Stimulated activated naive CD8-positive, alpha-beta T cell treated with anti-CD3 and anti-CD28 coated beads, Interleukin-15, Interleukin-2, amounts not matched to agents 100 U/mL and 50 U/mL, for 24 hours (primary cell): Measurements from ENCODE around the gene CRTC2.
A peak's percentile ranks its signal among the peaks of the same experiment; 100 is the strongest.

Experiments used
- ATAC-seq: fragments of 150-1000 bp; cut with Tn5 transposase; one replicate; pipeline ENCODE4 v1.10.0; 2021
- DNase-seq: peaks from one replicate; pipeline ENCODE4 v3.0.0; 2021

Gene CRTC2

GRCh38 chr1:153946622-153947241, 11.7 kb downstream of the CRTC2 start, which contains the start of gene DENND4B:
DENND4B (minus strand) TSS chr1:153946718; CDS start chr1:153944374, 2,344 bp downstream.
- peak; percentile 73 for ATAC-seq
- DNase-seq, result peak; percentile 85

DNA sequence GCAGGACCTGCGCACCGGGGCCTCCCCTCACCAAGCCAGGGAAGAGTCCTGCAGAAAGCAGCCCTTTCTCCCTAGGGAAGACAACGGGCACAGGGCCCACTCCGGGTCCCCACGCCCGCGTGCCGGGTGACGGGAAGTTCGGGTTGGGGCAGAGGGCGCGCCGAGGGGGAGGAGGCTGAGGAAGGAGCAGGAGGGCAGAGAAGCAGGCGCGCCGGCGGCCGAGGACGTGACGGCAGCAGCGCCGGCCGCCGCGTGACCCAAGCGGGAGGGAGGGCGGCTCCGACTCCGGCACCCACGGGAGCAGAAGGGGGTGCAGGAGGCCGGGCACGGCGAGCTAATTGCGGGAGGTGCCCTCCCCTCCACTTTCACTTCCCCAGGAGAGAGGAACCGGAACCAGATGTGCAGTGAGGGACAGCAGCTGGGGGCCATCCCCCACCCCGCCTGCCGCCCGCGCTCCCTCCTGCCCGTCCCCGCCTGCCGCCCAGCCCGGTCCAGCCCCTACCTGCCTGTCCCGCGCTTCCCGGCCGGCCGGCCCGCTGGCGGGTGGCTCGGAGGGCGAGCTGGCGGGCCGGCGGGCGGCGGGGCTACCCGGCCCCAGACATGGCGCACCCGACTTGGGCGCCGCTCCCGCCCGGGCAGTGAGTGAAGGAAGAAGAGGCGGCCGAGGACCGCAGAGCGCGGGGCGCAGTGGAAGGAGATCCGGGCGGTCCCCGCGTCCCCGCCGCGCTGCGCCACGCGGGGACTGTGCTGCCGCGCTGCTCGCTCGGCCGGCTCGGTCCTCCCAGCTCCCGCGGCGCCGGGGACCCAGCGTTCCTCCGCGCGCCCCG, 12.4 kb downstream of the CRTC2 start:
- ATAC-seq (peak; percentile 71), DNase-seq (peak; percentile 80)

- ATAC-seq (peak; percentile 65), DNase-seq (peak; percentile 84)
Observed at GRCh38 chr1:153945131-153945794, 13.1 kb downstream of the CRTC2 start.

GRCh38 chr1:153944827-153945117, 13.6 kb downstream of the CRTC2 start:
- DNase-seq, result no peak
- ATAC-seq, result no peak

DNA sequence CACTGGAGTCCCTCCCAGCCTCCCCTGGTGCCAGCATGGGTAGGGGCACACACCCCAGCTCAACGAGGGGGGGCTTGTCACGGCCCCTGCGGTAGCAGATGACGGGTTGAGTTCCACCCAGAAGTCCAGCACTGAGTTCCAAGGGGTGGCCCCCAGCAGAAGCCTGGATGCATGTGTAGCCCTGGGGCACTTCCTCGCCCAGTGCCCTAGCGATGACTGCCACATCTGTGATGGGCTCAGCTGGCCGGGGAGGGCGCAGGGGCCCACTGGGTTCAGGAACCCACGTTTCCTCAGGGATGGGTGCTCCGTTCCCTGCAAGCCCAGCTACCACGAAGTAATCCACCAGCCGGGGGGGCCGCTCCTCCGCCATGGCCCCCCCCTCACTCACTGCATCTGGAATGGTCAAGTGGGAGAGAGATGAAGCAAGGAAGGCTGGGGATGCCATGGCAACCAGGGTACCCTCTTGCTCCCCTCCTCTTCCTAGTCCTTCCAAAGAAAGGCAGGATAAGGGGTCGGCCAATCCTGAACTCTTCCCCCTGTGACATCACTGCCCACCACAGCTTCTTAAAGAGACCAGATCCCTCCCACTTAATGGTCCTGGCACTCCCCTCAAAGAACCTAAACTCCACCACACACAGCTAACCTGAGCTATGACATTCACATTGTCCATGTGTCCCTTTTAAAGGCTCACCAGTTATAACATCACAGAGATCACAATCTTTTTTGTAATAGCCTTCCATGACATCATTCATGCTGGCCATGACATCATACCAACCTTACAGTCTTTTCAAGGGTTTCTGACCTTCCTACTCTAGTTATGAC, 14.2 kb downstream of the CRTC2 start:
- no peak for ATAC-seq
- no peak for DNase-seq

DNA sequence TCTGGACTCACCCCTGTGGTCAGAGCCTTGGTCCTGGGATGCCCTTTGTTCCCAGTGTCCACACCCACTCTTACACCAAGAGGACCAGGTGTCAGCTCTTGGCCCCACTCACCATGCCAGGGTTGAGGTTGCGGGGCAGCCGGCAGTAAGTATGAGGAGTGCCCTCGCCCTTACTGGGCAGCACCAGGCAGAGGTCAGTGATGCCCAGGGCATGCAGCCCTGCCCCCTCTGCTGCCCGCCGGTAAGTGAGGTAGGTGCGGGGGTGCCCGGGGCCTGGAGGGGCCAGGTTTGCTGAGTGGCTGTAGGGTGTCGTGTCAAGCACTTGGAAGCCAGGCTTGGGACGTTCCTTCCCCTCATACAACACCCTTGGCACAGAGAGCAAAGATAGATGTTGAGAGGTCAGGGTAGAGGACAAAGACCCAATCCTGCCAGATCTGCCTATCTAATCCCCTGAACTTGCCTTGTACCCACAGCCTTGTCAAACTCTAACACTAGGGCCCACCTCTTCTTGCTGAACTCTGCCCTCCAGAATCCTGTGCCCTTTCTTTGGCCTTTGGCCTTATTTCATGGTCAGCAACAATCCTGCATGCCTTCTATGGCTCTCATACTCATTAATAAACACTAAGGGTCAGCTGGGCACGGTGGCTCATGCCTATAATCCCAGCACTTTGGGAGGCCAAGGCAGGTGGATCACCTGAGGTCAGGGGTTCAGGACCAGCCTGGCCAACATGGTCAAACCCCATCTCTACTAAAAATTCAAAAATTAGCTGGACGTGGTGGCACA, 15.5 kb downstream of the CRTC2 start:
- ATAC-seq (no peak), DNase-seq (no peak)

GRCh38 chr1:153941826-153942725, 16.3 kb downstream of the CRTC2 start:
- ATAC-seq, result no peak
- no peak for DNase-seq

- ATAC-seq, result no peak
Observed at GRCh38 chr1:153940756-153941155, 17.7 kb downstream of the CRTC2 start.

DNA sequence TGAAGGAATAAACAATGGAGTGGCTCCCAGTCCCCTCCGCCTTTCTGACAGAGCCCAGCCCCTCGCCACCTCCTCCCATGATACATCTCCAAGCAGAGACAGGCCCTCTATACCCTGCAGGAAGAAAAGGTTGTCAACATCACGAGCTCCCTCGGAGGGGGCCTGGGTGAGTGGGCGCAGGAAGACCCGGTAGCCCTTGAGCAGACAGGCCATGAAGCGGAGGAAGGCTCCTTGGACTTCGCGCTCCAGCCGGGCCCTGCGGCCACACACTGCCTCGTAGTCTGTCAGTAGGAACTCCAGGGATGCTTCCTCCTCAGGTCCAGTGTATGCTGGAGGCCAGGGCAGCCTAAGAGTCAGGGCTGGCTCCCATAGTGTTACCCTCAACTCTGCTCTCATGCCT, 18.9 kb downstream of the CRTC2 start:
- DNase-seq (no peak), ATAC-seq (no peak)

More at GRCh38 chr1:153940756-153941155, 17.7 kb downstream of the CRTC2 start:
- DNase-seq, result no peak

GRCh38 chr1:153938996-153939395, 19.4 kb downstream of the CRTC2 start:
- ATAC-seq (no peak), DNase-seq (no peak)

DNA sequence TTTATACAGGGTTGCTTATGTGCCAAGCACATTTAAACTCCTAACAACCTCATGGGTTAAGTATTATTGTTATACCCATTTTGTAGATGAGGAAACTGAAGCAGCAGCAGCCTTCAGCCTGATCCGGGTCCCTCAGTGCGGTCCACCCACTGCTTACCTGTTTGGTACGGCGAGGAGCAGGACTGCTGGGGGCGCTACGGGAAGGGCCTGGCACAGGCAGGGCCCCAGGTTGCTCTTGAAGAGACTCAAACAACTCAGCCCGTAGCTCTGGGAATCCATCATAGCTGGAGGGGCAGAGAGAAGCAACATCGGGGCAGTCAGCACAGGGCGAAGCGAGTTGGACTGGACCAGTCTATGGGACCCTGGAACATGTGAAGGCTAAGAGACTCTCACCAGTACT, 21.1 kb downstream of the CRTC2 start:
- no peak for DNase-seq
- ATAC-seq, result no peak

- no peak for DNase-seq
- ATAC-seq, result no peak
Observed at GRCh38 chr1:153936011-153936802, 22.2 kb downstream of the CRTC2 start.

DNA sequence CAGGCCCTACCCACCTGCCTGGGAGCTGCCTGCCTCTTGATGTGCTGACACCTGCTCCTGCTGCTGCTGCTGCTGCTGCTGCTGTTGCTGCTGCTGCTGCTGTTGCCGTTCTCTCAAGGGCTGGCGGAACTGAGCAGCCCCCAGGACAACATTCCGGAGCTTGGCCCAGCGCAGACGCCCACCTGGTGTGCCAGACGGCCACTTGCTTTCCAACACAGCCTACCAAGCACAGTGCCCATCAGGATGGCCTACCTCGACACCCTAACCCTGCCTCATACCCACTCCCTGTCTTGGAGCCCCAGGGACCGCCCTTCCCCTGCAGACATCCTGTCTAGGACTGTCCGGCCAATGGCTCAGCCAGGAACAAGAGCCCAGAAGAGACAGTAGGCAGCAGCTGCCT, 23.7 kb downstream of the CRTC2 start:
- no peak for DNase-seq
- no peak for ATAC-seq

DNA sequence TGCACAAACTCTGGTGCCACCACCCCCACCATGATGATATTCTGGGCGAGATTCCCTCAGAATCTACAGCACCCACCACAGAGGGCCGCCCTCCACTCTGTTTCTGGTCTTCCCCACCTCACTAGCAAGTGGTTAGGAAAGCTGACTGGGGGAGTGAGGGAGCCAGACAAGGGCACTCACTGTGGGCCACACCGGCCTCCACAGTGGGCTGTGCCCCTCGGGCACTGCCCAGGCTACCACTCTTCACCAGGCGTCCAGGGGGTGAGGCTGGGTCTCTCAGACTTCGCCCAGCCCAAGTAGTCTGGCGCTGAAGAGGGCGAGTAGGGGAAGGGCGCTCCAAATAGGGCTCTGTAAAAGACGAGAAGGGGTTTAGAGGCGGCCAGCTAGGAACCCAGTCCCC, 24.5 kb downstream of the CRTC2 start:
- ATAC-seq (no peak), DNase-seq (no peak)

DNA sequence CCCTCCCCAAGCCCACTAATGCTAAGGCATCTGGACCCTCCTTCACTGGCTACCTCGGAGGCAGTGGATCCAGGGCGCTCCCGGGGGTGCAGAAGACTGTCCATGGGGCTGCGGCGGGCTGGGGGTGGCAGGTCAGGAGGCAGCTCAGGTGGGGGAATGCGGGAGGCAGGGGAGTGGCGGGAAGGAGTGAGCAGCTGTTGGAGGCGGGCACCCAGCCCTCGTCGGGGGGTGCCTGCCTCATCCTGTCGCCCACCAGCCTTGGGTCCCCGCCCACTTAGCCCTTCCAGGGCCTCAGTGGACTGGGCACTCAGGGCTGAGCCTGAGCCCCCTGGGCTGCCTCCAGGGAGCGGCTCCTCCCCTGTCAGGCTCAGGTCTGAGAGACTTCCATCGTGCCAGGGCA, 25.0 kb downstream of the CRTC2 start:
- no peak for ATAC-seq
- no peak for DNase-seq

DNA sequence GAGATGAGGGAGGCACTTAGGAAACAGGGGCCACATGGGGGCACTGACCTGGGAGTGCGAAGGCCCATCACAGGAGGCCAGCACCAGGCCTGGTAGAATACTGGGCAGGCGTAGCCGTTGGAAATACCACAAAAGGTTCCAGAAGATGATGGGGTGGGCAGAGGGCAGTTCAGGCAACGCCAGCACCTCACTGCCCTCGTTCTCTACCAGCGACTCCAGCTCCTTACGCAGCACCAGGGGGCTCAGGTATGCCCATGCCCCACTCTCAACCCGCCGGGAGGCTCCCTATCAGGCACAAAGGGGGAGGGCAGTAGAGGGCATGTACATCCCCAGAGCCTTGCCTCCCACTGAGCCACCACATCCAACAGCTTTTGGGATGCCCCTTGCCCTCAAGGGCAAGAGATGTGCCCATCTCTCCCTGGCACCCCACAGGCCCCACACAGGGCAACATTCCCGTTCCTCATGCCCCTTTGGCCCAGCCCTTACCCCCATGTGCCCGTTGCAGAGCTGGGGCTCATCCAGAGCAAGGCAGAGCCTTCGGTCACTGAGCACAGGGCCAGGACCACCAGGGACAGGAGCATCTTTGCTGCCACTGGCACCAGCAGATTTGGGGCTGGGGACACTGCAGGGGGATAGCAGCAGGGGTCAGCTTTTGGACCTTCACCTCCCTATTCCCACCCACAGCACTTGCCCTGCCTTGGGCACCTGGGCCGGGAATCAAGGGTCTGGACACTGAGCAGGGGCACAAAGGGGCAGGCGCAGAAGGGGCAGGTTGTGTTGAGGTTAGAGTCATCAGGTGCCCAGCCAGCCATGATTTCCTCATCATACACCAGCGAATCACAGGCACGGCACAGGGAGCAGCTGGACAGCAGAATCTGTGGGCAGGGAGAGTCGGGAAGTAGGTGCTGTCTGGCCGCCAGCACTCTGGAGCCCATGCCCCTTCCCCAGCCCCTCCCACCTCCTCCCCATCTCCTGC, 26.0 kb downstream of the CRTC2 start:
- ATAC-seq (no peak), DNase-seq (no peak)

GRCh38 chr1:153929981-153930948, 28.1 kb downstream of the CRTC2 start:
- ATAC-seq (peak; percentile 20), DNase-seq (no peak)
